NCI-H1105 treated with DMSO at 0.1 percent for 48 hours (cell line): ENCODE measurements around the gene IFNAR1.

Source experiments
- DNase-seq: peaks from one replicate; lab custom pipeline; 2025; lab: John Stamatoyannopoulos, UW

IFNAR1 gene

DNA sequence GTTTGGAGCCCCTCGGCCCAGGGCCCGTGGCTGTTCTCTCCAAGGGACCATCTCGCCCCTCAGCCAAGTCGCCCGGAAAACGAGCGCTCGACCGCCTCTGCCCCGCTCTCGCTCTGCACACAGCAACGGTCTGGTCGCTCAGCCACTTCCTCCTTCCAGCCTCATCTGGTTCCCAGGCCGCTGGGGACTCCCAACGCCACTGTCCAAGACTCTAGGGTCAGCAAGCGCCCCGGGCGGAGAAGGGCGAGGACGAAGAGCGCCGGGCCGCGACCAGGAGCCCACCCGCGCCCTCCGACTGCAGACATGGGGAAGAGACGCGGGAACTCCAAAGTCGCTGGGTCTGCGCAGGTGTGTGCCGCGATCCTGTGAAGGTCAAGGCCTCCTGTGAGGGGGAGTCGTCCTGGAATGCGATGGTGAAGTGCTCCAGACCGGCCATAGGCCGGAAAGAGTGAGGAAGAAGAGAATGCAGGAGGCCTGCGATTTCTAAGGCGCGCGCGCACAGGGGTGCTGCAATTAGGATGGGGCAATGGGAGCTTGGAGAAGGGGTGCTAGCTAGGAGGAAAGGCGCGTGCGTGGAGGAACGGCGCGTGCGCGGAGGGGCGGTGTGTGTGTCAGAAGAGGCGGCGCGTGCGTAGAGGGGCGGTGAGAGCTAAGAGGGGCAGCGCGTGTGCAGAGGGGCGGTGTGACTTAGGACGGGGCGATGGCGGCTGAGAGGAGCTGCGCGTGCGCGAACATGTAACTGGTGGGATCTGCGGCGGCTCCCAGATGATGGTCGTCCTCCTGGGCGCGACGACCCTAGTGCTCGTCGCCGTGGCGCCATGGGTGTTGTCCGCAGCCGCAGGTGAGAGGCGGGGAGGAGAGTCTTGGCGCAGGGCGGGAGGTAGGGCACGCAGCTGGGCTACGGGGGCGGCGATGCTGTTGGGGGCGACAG lies at the start of gene IFNAR1:
Gene IFNAR1, plus strand, starts transcription at position 680 of the 931 bp plus-strand sequence. Its CDS starts 86 bp downstream, at position 766.
- DNase-seq: peak; percentile 98

DNA sequence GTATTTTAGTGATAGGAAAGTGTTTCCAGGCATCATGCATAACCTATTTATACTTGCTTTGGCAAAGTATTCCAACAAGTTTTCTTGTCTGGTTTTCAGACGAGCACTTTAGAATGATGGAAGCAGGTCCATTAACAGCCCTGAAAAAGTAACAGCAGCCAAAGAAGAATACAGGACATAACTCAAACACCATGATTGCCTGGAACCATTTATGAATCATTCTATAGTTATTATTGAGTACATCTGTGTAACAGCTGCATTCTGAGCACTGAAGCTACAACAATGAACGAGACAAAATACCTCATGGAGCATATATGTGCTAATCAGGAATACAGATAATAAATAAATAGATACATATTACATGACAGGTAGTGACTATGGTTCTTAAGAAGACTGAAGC lies 46.0 kb upstream of the IFNAR1 start:
- no peak for DNase-seq

DNA sequence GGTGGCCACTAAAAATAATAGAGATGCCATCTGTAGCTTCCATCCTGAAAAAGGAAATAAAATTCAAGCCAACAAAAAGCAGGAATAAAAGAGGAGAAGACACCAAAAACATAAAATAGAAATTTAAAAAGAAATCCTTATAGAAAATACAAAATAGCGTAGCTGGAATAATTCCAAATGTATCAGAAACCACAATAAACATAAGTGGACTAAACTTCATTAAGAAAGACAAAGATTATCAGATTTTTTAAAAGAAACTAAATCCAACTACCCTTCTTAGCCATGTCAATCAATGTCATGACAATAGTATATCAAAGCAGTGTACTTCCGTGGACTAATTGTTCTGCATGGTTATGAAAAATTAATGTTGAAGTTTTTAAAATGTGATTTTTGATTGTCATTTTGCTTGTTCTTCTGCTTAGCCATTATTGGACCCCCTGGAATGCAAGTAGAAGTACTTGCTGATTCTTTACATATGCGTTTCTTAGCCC lies 45.4 kb upstream of the IFNAR1 start:
- DNase-seq: no peak

DNA sequence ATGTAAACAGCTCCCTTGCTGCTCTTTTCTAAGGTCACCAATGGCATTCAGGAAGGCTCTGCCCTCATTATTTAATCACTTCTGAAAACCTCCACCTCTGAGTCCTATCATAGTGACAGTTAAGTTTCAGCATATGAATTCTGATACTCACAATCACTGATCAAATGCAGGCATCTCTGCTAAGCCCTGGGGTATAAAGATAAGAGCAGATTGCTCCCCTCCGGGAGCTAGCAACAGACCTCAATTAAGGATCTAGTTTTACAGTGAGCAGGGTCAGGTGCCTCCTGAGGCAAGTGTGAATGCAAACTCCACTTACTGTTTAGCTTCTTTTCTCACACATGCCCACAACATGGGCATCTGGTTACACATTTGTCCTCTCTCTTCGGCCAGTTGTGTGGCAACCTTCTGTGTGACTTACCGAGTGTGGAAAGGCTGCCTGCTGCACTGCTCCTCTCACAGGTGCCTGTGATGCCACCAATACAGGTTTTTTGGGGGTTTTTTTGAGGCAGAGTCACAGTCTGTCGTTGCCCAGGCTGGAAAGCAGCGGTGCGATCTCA lies 43.6 kb upstream of the IFNAR1 start:
- DNase-seq: no peak

DNA sequence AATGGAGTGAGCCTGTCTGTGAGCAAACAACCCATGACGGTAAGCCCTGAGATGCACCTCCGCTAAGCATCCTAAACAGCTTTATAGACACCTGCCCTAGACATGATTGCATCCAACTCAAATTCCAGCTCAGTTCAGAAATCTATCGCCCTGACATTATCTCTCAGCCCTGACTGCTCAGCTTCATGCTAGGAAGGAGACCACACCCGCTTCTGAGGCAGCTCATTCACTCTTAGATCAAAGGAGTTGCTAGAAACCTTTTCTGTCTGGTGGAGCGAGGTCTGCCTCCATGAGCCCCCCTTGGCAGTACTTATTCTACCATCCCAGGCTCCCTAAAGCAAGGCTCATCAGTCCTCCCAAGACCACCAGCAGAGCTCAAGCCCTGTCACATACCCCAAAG lies 41.6 kb upstream of the IFNAR1 start:
- DNase-seq: no peak

DNA sequence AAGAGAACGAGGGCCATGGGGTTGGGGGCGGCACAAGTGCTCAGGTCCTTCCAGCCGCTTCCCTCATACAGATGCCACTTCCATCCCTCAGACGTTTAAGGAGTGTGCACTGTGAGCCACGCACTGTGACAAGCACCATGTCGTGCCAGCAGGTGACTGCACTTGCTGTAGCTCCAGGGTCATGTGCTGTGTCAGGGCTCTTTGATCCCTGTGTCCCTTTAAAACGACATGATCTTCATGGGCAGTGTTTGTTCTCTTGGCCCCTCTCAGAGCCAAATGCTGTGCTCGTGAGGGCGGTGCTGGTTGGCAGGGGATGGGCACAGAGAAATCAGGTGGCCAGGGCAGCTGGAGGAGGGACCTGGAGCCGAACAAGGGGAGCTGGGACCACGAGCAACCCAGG lies 38.7 kb upstream of the IFNAR1 start:
- no peak for DNase-seq

DNA sequence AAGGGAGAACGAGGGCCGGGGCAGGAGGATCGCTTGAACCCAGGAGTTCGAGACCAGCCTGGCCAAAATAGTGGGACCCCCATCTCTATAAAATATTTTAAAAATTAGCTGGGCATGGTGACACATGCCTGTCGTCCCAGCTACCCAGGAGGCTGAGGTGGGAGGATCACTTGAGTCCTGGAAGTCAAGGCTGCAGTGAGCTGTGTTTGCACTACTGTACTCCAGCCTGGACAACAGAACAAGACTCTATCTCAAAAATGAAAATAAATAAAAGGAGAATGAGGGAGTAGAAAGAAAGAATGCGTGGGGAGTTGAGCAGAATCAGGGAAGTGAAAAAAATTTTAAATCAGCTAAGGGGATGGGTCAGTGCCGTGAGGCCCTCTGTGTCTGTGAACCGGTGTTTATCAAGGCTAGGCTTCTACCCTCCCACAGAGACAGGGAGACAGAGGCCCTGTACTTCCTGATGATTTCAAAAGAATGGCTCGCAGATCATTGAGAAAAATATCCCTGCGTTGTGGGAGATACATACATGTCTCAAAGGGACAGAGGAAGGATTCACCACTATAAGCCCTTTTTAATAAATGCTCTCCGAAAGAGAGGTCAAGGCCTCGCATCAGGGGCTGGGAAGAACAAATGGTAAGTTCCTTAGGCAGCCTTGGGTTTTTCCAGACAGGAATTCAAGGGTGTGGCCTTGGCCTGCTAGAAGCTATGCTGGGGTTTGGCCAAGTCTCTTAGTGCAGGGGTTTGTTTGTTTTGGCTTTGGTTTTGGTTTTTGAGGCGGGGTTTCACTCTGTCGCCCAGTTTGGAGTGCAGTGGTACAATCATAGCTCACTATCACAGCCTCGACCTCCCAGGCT lies 37.9 kb upstream of the IFNAR1 start:
- peak; percentile 26 for DNase-seq

DNA sequence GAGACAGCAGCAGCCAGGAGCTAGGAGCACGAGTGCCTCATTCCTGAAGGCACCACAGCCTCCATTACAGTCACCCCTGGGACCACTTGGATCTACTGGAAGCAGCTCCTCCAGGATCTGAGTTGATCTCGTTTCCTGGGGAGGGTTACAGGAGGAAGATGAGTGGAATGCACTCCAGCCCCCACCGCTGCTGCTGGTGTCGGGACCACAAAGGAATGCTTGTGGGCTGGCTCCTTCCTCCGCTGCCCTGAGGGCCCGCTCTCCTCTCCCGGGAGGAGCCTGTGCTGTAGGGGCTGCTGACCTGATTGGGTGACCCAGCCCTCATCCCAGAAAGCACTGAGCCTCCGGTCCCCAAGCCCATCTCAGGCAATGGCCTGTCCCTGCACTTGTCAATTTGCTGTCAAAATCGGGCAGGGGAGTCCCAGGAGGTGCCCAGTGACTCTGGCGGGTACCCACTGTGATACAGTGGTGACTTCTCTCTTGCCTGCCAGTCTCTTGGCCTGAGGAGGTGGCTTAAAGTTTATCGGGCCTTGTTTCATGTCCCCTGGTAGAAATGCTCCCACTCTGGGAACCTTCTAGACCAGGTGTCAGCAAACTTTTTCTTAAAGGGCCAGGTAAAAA lies 35.5 kb upstream of the IFNAR1 start:
- DNase-seq: no peak

DNA sequence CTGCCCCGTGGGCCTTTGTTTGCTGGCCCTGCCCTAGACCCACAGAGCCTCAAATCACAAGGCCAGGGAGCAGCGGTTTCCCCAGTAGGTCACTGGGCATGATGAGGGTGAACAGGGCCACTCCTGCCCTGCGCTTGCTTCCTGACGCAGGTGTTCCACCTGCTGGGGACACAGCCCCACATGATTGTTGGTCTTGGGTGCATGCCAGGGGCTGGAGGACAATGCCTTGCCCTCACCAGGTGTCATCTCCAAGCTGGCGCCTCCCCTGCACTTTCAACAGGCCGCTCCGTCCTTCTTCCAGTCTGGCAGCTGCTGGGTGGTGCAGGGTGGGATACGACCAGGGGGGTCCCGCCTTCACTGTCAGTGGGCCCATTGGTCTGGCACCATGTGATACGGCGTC lies 34.3 kb upstream of the IFNAR1 start:
- DNase-seq: no peak

DNA sequence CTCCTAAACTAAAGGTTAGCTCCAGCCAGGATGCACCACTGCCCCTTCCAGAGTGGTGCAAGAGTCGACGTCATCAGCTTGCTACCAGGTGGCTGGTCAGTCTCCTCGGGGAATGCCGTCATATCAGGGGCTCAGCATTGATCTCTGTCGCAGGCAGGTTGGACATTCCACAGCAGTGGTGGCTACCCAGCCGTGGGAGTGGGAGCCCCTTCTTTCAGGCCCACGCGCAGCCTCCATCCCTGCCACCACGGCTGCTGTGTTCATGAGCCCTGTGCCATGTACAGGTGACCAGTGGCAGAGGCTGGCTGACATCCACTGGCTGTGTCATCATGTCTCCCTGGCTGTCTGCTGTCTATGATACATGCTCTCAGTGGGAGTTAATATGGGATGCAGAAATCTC lies 33.1 kb upstream of the IFNAR1 start:
- no peak for DNase-seq

DNA sequence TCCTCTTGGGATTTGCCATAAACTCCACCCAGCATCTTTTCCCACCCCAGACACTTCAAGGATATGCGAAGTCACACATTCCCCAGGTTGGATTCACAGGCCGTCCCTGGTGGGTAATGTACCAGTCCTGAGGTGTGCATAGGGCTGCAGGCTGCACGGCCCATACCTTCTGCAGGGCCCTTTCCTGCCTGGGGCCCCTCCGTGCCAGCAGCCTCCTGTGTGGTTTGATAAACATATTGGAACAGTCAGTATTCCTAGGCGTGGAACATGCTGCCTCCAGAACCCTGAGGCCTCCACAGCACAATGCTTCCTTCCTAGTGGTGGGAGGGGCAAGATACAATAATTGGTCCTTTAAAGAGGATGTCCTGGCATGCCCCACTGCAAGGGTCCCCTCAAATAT lies 32.0 kb upstream of the IFNAR1 start:
- DNase-seq: no peak

DNA sequence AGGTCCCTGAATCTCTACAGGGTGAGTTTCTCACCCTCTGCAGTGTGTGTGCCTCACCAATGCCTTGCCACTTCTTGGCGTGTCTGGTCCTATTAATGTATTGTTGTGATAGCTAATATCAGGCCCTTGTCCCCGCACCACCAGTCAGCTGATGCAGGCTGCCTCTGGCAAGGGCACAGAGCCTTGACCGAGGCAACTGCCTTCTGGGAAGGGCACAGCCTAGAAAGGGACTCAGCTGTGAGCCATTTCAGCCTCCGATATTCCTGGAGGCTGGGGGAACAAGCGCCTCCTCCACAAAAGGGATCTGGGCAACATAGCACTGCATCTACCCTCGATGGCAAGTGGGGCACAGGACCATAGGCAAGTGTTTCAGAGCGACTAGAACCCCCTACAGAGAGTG lies 31.6 kb upstream of the IFNAR1 start:
- DNase-seq: no peak

DNA sequence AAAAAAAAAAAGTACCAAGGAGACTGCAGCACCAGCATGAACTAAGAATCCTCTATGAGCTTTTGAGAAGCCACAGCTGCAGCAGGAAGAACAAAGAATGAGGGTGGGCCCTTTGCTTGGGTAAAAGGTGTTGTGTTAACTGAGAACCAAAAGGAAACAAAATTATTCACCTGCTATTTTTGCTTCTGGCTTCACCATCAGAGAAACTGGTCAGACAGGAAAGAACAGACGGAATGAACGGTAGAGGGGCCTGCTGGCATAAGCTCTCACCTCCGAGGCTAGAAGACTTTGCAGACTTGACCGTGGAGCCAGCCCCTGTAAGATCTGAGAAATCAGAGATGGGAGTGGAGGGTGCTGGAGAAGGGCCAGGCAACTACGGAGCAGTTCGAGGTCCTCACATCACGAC lies 31.0 kb upstream of the IFNAR1 start:
- DNase-seq: no peak

DNA sequence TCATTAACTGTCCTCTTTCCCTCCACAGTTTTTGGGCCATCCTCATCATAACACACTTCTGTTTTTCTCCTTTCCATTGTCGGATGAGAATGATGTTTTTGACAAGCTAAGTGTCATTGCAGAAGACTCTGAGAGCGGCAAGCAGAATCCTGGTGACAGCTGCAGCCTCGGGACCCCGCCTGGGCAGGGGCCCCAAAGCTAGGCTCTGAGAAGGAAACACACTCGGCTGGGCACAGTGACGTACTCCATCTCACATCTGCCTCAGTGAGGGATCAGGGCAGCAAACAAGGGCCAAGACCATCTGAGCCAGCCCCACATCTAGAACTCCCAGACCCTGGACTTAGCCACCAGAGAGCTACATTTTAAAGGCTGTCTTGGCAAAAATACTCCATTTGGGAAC lies 28.6 kb upstream of the IFNAR1 start:
- no peak for DNase-seq

DNA sequence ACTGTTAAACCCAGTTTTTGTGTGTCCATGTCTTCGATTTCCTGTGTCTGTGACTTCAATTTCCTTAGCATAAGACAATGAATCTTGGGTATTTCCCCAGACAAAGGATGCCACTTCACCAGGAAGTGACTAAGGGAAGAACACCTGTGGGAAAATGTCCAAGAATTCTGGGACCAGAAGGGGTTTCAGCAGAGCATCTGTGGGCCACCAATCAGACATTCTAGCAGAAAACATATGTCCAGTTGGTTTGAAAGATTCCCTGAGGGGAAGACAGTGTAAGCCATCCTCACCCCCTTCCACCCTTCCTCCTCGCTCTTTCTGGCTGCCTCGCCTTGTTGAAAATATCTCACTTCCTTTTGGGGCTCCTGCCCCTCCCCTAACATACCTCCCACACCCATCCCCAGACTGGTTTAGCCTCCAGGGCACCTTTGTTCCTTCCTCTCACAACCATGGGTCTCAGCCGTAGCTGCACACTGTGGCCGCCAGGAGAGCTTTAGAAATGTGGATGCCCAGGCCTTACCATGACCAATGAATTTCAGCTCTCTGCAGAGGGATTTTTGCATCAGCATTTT lies 25.5 kb upstream of the IFNAR1 start:
- DNase-seq: no peak

DNA sequence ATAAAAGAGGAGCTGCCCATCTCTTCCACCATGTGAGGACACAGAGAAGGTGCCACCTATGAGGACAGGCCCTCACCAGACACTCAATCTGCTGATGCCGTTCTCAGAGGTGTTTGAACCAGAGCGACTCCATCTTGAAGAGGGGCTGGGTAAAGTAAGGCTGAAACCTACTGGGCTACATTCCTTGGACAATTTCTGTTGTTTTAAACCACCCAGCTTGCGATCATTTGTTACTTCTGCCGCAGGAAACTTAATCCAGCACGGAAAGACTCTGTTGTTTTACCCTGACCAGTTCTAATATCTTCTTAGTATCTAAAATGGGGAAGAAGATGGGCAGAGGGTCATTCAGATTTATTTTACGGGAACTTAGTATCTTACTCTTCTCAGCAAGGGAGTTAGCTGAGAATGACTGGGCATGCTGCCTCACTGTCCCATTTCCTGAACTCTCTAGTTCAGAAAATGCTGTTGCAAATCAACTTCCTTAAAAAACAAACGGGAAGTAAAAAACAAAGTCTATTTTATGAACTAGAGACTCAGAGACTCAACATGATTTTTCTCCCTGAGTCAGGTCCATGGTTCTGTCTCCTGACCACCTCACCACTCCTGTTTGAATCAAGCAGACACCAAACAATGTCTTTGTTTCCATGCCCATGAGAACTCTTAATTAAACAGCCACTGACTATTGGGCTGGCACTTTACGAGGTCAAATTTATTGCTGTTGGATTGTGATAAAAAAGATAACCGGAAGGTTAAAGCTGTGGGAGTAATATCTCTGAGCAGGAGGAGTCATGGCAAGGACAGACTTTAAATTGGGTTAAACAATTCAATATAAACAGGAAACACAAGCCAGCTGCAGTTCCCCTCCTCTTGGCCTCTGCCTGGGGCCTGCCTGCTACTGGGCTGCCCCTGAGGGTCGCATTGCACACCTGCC lies 23.8 kb upstream of the IFNAR1 start:
- no peak for DNase-seq

DNA sequence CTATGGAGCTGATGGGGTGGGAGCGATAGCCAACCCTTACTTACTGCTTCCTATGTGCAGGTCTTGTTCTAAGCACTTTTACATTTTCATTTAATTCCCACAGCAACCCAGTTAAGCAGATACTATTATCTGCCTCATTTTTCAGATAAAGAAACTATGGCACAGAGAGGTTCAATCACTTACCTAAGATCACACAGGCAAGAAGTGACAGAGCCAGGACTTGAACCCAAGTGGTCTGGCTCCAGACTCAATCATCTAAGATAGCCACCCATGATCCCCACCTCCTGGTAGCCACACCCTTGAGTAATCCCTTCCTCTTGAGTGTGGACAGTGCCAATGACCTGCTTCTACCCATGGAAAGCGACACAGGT lies 23.2 kb upstream of the IFNAR1 start:
- DNase-seq: no peak

DNA sequence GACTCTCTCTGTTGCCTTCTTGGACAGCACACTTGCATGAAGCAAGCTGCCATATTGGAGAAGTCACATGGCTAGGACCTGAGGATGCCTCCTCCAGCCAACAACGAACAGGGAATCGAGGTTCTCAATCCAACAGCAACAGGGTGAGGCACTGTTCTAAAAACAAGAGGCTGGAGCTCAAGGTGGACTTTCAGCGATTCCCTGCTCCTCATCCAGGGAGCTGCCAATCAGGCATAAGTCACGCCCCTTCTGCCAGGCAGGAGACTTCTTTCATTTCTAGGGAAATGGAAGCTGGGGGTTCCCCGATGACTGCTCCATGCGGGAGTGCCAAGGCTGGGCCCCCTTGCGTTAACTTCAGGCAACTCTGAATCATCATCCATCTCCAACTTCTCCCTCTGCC lies 22.7 kb upstream of the IFNAR1 start:
- DNase-seq: no peak

DNA sequence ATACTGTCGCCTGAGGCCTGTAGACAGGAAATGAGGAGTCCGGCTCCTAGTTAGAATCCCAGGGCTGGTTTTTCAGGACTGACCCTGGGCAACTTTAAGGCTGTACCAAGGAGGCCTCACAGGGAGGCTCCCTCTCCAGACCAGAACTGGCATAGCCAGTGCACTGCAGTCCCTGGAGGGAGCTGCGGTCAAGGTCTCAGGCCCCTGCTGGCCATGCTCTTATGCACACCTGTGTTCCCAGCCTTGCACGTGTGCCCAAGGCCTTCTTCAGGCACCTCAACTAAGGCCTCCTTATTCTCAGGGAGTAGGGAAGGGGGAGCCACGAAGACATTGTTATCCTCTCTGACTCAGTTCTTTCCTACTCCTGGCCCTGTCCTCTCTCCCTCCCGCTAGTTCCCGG lies 22.0 kb upstream of the IFNAR1 start:
- DNase-seq: no peak

DNA sequence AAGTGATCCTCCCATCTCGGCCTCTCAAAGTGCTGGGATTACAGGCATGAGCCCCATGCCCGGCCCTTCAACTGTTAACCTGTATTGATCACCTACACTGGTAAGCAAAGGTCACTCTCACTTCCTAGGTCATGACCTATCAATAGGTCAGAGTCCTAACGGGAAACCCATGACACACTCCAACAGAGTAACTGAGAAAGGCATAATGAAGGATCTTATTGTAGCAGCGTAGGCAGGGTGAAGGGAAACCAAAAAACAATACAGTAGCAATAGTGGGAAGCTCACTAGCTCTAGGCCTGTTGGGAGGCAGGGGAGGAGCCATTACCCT lies 19.5 kb upstream of the IFNAR1 start:
- DNase-seq: no peak

DNA sequence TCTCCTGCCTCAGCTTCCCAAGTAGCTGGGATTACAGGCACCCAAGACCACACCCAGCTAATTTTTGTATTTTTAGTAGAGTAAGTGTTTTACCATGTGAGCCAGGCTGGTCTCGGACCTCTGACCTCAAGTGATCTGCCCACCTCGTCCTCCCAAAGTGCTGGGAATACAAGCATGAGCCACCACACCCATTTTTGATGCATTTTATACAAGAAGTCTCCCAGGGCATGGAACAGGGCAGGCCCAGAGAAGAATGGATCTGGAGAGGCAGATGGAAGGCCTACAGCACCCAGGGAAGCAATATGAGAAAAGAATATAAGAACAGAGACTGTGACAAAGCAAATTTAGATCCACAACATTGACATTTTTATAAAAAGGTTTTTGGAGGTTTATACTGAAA lies 18.8 kb upstream of the IFNAR1 start:
- no peak for DNase-seq
